Fibroblast of skin of left quadriceps (primary cell): ENCODE data around the gene SPATC1L.
"Not testable (repeated sequence)": the region's sequence is repeated elsewhere in the genome, so short reads cannot be mapped to it uniquely, and the experiment has no call there.

Experiments used
- DNase-seq, 2 experiments: peaks; one replicate each; pipeline ENCODE4 v3.0.0-alpha.2; 2013; ENCODE audit warnings: low read depth in 2 of 2

The SPATC1L gene

DNA sequence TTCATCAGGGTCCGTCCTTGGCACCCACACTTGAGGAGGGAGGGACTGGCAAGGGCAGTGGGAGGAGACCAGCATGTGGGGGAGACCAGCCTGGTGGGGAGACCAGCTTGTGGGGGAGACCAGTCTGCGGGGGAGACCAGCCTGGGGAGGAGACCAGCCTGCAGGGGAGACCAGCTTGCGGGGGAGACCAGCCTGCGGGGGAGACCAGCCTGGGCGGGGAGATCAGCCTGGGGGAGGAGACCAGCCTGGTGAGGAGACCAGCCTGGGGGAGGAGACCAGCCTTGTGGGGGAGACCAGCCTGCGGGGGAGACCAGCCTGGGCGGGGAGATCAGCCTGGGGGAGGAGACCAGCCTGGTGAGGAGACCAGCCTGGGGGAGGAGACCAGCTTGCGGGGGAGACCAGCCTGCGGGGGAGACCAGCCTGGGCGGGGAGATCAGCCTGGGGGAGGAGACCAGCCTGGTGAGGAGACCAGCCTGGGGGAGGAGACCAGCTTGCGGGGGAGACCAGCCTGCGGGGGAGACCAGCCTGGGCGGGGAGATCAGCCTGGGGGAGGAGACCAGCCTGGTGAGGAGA lies 836 bp downstream of the SPATC1L start:
- not testable (repeated sequence) for DNase-seq

DNA sequence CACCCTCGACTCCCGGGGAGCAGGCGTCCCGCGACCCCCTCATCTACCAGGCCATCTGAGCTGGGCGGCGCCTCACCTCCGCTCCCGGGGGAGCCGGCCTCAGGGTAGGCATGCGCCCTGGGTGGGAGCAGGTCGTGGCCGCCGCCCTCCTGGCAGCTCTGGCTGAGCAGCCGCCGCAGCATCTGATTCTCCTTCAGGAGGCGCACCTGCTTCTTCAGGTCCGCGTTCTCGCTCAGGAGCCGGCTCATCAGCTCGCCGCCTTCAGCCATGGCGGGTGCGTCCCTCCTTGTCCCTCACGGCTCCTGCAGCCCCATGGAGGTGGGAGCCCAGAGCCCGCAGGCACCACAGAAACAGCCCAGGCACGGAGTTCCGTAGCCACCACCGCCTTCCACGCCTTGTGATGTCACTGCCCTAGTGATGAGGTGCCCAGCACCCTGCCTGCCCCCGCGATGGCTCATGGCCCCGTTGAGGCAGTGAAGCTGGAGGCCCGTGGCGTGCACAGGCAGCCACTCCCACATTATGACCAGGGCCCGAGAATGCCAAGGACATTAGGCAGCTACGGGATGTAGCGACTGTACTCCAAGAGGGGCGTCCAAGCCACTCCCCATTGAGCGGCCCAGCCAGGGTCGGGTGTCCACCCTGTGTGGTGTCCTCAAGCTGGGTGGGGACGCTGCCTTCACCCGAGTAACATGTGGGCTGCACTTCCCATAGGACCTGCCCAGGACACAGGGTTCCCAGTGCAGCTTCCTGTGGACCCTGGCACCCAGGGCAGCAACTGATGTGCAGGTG lies 1.5 kb downstream of the SPATC1L start:
- no peak for DNase-seq

DNA sequence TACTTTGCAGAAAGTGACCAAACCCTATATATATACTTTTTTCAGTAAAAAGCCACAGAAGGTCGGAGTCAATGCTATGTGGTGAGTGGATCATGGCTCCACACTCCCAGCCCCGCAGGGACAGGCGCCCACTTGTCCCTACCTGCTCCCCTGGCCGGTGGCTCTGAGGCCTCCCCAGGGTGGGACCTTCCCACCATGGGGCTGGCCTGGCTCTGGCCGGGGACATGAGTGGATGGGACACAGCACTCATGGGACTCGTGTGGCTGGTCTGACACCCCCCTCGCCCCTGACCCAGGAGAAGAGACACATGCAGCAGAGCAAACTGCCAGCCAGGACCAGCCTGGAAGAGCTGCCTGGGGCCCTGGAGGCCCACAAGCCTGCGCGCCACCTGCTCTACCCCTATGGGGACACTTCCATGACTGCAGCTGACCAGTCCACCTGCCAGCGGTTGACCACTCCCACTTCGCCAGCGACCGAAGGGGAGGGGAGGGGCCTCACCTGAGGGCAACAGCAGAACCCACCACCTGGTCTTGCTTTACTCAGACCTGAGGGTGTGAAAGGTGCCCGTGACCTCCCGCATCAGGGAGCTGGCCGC lies 2.2 kb downstream of the SPATC1L start:
- no peak for DNase-seq

DNA sequence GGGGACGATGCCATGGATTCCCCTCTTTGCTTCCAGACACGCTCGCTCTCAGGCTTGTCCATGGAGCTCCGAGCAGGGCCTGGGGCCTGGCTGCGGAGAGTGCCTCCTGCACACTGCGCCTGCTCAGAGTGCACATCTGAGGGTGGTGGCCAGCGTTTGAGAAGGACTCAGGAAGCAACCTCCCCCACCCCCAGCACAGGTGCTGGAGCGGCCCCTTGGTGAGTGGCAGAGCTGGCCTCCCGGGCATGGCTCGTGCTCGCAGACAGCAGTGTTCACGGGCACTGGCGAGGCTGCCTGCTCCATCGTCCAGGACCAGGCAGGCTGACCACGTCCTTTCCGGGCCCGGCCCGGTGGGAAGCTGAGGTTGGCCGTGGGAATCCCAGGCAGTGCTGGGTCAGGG lies 2.8 kb downstream of the SPATC1L start:
- DNase-seq, result no peak

DNA sequence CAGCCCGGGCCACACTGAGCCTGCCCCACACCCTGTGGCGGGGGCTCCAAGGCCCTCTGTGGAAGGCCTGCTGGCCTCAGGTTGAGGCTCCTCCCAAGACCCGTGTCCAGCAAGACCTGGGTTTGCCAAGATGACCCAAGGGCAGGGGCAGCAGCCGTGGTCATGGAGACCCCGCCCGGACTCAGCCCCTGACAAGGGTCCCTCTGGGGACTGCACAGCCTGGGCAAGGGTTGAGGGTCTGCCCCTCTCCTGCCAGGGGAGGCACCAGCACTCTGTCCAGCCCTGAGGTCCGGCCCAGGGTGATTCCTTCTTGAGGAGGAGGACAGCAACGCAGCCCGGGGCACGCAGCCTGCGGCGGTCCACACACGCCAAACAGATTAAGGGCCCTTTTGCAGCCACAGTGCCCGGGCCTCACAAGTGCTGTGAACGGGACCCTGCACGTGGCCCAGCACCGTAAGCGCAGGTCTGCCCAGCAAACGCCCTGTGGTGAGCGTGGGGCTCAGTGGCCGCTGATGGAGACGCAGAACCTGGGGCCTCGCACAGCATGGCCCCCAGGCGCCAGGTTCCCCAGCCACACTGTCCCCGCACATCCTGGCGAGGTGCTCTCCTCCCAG lies 3.4 kb downstream of the SPATC1L start:
- DNase-seq, result no peak

DNA sequence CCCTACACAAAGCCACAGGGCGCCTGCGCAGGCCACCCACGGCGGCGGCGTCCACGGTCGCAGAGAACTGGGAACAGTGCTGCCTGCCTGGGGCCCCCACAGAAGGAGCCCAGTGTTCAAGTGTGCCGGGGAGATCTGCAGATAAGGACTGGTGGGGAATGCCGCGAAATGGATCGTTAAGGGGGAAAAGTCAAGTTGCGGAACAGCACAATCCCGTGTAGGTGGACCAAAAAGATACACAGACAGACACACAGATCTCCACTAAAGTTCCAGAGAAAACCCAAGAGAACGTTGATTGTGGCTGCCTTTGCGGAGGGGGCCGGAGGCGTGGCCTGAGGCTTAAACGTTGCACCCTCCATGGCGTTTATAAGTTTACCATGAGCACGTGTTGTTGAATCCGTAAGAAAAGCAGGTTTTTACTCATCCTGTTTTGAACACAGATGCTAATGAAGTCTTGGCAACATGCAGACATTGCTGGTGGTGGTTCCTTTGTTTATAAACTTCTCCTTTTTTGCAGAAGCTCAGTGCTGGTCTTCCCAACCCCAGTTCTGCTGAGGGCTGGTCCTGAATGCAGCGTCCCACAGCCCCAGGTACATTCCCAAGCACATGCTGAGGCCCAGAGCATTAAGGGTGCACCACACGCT lies 4.1 kb downstream of the SPATC1L start:
- DNase-seq, result no peak

DNA sequence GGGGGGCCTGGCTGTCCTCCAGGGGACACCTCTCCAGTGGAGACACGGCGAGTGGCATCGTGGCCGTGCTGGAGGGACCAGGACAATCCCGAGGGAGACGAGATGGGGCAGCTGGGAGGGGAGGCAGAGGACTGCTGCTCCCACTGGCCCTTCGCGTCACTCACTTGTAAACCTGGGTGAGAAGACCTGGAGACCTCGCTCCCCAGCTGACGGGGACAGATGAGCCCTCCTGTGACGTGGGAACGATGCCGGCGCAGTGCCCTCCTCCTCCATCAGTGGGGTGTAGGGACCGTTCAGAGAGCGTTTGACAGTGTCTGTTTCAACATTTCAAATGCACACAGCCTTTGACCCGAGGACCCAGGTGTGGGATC lies 4.6 kb downstream of the SPATC1L start:
- no peak for DNase-seq

DNA sequence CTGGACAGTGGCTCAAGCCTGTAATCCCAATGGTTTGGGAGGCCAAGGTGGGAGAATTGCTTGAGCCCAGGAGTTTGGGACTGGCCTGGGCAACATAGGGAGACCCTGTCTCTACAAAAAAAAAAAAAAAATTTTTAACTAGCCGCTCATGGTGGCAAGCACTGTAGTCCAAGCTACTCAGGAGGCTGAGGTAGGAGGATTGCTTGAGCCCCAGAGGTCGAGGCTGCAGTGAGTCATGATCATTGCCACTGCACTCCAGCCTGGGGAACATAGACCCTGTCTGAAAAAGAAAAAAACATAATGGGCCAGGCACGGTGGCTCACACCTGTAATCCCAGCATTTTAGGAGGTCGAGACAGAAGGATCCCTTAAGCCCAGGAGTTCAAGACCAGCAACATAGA lies 5.3 kb downstream of the SPATC1L start:
- no peak for DNase-seq

DNA sequence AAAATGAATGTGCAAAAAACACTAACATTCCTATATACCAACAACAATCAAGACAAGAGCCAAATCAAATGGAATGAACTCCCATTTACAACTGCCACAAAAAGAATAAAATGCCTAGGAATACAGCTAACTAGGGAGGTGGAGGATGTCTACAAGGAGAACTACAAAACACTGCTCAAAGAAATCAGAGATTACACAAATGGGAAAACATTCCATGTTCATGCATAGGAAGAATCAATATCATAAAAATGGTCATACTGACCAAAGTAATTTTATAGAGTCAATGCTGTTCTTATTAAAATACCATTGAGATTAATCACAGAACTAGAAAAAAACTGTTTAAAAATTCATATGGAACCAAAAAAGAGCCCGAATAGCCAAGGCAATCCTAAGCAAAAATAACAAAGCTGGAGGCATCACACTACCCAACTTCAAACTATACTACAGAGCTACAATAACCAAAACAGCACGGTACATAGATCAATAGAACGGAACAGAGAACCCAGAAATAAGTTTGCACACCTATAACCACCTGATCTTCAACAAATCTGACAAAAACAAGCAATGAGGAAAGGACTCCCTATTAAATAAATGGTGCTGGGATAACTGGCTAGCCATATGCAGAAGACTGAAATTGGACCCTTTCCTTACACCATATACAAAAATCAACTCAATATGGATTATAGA lies 7.7 kb downstream of the SPATC1L start:
- not testable (repeated sequence) for DNase-seq

DNA sequence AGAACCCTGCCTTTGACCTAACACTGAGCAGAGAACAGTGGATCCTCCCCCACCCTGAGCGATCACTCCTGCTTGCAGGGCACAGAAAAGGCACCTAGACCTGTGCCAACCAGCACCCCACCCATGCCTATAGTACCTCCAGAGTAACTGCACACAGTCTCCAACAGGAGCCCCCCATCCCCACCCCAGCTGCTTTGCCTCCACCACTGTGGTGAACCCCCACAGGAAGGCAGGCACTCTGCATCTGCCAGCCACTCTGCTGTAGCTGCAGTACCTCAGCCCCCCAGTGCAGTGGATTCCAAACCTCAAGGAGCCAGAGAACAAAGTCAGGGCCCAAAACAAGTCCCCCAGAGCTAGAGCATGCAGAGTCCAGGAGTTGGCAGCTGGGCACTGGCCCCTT lies 10.7 kb downstream of the SPATC1L start:
- DNase-seq, result no peak

DNA sequence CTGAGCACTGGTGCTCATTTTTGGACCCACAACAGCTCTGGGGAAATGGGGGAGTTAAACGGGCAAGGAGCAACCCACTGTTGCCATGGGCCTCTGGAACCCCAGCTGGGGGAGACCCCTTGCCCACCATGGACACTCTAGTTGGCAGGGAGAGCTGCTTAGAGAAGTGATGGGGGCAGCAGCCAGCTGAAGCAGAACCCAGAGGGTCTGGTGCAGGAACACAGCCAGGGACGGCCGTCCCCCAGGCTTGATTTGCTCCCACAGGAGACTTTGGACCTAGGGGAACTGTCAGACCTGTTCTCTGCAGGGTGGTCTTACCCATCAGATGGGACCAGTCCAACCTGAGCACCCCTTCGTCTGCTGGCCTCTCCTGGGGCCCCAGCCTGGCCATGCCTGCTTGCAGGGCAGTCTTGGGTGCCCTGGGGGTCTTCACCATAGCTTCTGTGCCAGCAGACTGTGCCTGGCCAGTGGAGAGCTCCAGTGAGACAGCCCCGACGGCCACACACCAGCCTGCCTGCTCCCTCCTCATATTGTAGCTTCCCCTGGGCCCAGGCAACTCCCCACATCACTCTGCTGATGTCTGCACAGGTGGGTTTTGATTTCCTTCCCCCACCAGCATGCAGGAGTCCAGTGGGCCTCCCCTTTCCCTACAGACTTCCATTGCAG lies 11.3 kb downstream of the SPATC1L start:
- no peak for DNase-seq

DNA sequence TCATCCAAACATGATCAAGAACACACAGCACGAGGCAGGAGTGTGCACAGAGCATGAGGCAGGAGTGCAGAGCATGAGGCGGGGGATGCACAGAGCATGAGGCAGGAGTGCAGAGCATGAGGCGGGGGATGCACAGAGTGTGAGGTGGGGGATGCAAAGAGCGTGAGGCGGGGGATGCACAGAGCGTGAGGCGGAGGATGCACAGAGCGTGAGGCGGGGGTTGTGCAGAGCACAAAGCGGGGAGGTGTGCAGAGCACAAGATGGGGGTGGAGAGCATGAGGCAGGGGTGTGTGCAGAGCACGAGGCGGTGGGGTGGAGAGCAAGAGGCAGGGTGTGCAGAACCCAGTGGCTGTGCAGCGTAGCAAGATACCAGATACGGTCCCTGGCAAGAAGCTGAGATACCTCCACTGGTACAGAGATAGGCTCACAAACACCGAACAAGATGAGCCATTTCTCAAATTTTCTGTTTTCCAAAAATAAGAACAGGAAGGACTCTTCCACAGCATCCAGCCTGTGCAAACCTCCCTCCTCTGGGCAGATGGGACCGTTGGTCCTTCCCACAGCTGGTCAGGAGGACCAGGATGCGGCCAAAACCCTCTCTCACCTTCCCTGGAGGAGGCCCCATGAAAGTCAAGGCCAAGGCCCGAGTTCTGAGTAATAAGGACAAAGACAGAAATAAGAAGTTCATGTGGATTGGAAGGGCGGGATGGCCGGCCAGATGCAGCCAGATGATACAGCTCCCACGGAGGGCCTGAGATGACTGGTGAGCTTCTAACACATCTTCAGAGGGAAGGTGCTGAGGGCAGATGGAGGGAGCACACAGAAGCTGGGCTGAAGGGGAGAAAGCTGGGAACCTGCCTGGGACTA lies 12.0 kb downstream of the SPATC1L start:
- no peak for DNase-seq

DNA sequence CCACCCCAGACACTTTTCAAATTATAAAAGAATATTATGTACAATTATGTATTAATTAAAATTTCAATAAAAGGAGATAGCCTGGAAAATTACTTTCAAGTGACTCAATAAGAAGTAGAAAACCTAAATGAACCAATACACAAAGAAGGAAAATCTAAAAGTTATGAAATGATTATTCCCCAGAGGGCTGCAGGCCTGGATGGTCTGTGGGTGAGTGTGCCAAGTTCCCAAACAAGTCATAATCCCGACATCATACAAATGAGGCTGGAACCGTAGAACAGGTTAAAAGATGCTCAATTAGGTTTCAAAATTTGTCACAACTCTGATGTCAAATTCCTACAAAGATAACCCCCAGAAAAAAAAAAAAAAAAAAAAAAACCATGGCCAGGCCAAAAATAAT lies 12.7 kb downstream of the SPATC1L start:
- DNase-seq, result no peak

DNA sequence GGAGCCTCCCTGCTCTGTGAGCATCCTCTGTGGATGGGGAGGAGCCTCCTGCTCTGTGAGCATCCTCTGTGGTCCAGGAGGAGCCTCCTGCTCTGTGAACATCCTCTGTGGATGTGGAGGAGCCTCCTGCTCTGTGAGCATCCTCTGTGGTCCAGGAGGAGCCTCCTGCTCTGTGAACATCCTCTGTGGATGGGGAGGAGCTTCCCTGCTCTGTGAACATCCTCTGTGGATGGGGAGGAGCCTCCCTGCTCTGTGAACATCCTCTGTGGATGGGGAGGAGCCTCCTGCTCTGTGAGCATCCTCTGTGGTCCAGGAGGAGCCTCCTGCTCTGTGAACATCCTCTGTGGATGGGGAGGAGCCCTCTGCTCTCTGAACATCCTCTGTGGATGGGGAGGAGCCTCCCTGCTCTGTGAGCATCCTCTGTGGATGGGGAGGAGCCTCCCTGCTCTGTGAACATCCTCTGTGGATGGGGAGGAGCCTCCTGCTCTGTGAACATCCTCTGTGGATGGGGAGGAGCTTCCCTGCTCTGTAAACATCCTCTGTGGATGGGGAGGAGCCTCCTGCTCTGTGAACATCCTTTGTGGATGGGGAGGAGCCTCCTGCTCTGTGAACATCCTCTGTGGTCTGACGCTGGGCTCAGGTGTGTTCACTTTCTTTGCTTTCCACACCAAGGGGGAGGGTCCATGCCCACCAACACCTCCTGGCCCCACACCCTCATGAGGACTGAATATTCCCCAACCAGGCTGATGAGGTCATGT lies 13.6 kb downstream of the SPATC1L start:
- DNase-seq, result not testable (repeated sequence)

DNA sequence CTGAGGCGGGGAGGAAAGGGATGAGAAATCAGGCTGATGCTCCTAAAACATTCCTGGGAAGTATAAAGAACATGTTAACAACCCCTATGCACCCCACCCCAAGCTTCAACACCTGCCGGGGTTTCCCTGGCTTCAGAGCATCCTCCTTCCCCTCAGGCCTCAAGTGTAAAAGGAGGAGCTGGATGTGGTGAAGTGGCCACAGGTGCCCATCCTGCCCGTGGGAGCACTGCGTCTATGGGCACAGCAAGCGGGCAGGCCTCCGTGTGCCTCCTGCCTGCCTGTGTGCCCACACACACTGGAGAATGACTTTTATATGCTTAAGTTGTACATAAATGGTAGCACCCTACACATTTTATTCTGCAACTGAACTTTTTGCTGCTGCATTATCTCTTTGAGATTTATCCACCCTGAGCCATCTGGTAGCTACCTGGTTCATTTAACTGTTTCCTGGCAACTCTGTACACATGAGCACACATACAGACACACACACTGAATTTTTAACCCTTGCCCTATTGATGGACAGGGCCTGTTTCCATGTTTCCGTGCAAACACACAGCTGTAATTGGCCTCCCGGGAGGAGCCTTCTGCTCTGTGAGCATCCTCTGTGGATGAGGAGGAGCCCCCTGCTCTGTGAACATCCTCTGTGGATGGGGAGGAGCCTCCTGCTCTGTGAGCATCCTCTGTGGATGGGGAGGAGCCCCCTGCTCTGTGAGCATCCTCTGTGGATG lies 15.4 kb downstream of the SPATC1L start:
- DNase-seq, result no peak

DNA sequence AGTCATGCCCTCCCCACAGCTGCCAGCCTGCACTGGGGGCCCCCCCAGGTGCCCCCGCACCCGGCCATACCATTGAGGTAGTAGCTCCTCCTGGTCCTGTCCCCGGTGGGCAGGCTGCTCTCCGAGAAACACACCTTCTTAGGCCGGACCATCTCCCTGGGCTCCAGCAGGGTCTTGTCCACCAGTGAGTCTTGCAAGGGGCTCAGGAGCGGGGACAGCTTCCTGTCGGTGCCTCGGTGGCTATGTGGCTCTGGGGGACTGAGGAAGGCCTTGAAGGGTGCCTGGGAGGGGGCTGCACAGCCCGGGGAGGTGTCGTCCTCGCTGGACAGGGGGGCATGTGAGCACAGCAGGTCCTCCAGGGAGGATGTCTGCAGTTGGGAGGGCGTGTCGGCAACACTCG lies 16.0 kb downstream of the SPATC1L start:
- DNase-seq, result no peak

DNA sequence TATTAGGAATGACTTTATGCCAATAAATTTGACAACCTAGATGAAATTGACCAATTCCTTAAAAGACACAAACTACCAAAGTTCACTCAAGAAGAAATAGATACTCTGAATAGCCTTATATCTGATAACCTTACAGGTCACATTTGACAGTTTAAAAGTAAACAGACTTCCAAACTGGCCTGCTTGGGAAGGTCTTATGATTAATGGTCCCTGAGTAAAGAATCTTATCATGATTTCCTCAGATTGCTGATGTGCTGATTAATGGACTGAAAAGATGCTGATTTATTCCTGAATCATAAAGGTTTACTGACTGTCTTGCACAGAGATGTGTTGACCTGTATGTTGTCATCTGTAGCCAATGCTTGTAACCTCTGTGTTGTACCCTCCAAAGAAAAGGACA lies 19.2 kb downstream of the SPATC1L start:
- no peak for DNase-seq

DNA sequence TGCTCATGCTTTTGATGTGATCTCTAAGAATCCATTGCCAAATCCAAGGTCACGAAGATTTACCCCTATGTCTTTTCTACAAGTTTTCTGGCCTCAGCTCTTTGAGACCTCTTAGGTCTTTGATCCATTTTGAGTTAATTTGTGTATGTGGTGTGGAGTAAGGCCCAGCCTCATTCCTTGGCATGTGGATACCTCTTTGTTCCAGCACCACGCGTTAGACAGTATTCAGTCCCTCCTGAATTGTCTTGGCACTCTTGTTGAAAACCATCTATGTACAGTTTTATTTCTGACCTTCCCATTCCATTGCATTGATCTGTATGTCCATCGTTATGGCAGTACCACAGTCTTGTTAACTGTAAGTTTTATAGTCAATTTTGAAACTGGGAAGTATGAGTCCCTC lies 20.9 kb downstream of the SPATC1L start:
- DNase-seq, result no peak
